Activated CD8-positive, alpha-beta T cell treated with anti-CD3 and anti-CD28 coated beads for 36 hours (primary cell): ENCODE measurements around the gene PKHD1. TPM values are rescaled to one million over a fixed set of nuclear protein-coding genes. Genes with fewer than 3 reads are reported as not detected.

Experiments used
- ATAC-seq: fragments of 200-7000 bp; cut with Tn5 transposase; one replicate; pipeline ENCODE4 v1.10.0; 2021; ENCODE audit warnings: mild to moderate bottlenecking, moderate library complexity
- CTCF ChIA-PET: fragments of 350-600 bp; sonication (Branson Sonifier 250); formaldehyde crosslinking; loops from one replicate; lab custom pipeline; 2021; ENCODE audit warnings: antibody characterized with exemption; lab: Charles Lee
- POLR2A ChIA-PET: fragments of 350-600 bp; sonication (Branson Sonifier 250); formaldehyde crosslinking; loops from one replicate; lab custom pipeline; 2021; ENCODE audit warnings: antibody characterized with exemption; lab: Charles Lee
- DNase-seq: peaks from one replicate; pipeline ENCODE4 v3.0.0-alpha.2; 2020
- H3K27ac Mint-ChIP-seq: one replicate; pipeline ENCODE4 v1.8.0; 2021; ENCODE audit warnings: mild to moderate bottlenecking, mixed read lengths
- H3K27me3 Mint-ChIP-seq: one replicate; pipeline ENCODE4 v1.8.0; 2021; ENCODE audit warnings: mixed read lengths
- H3K36me3 Mint-ChIP-seq: one replicate; pipeline ENCODE4 v1.8.0; 2021; ENCODE audit warnings: low read depth, mixed read lengths
- H3K4me1 Mint-ChIP-seq: one replicate; pipeline ENCODE4 v1.8.0; 2021; ENCODE audit warnings: low read depth, mixed read lengths
- H3K4me3 Mint-ChIP-seq: one replicate; pipeline ENCODE4 v1.8.0; 2021; ENCODE audit warnings: mild to moderate bottlenecking, moderate library complexity, mixed read lengths
- H3K9me3 Mint-ChIP-seq: one replicate; pipeline ENCODE4 v1.8.0; 2021; ENCODE audit warnings: mixed read lengths
- intact Hi-C: fragments of 100-400 bp; cut with micrococcal nuclease; formaldehyde crosslinking; loops from one replicate; pipeline ENCODE4 v1.10.0; 2022
- total RNA-seq, 2 experiments: library from RNA; stranded (reverse); gene quantifications; one replicate each; pipeline ENCODE4 v1.2.3, GENCODE V29; 2021
- TF ChIP-seq, protein P1 (sequence below): fragments of 200-600 bp; IDR thresholded peaks from one replicate; pipeline ENCODE4 v1.8.0; 2022; ENCODE audit warnings: antibody characterized with exemption, mild to moderate bottlenecking

The PKHD1 gene
- total RNA-seq, 2 experiments from 2014 or later: not detected

DNA sequence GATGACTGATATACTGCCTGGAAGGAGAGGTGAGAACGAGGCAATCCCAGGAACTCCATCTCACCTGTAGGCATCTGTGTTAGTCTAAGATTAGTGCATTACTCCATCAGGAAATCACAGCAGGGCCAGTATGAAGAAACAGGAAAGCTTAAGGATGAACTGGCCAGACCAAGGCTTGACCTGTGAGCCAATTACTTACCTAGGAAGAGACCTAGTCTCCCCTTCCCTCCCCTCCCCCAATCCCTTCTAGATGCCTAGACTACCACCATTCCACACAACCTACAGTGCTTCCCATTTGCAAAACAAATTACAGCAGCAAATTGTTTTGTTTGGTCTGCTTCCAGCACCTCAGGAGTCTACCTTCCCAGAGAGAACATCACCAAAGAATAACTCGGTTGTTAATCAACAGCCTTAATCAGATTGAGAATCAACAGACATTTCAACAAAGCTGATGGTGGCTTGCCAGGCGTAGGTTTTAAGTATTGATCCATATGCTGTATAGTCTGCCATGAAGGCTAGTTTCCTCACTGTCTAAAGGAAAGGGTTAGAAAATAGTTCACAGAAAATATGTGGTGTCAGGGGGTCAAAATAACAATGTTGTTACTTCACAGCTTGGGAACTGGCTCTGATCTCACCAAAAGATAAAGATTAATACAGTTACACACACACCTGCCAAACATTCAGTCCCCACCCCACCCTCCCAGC is 10.1 kb downstream of the PKHD1 start:
- ChIA-PET CTCF (interaction anchor here (1.5 to 2.7 kb wide), 3 partner anchors 22 to 29 kb away, joined by 3 to 7 read pairs (median 3); no protein-coding TSS in a partner anchor), POLR2A (no interaction called here)
- Mint-ChIP-seq H3K27me3 (peaks cover 21% of the 10 kb centered on the region), H3K36me3 (no peaks in the 10 kb centered on the region), H3K27ac (no peak overlapping the region), H3K9me3 (no peaks in the 10 kb centered on the region), H3K4me1 (no peaks in the 10 kb centered on the region), H3K4me3 (no peak overlapping the region)
- intact Hi-C loops: no loop called here
- TF ChIP-seq, protein P1, sequence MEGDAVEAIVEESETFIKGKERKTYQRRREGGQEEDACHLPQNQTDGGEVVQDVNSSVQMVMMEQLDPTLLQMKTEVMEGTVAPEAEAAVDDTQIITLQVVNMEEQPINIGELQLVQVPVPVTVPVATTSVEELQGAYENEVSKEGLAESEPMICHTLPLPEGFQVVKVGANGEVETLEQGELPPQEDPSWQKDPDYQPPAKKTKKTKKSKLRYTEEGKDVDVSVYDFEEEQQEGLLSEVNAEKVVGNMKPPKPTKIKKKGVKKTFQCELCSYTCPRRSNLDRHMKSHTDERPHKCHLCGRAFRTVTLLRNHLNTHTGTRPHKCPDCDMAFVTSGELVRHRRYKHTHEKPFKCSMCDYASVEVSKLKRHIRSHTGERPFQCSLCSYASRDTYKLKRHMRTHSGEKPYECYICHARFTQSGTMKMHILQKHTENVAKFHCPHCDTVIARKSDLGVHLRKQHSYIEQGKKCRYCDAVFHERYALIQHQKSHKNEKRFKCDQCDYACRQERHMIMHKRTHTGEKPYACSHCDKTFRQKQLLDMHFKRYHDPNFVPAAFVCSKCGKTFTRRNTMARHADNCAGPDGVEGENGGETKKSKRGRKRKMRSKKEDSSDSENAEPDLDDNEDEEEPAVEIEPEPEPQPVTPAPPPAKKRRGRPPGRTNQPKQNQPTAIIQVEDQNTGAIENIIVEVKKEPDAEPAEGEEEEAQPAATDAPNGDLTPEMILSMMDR: no peak
- DNase-seq (no peak), ATAC-seq (no peak)

DNA sequence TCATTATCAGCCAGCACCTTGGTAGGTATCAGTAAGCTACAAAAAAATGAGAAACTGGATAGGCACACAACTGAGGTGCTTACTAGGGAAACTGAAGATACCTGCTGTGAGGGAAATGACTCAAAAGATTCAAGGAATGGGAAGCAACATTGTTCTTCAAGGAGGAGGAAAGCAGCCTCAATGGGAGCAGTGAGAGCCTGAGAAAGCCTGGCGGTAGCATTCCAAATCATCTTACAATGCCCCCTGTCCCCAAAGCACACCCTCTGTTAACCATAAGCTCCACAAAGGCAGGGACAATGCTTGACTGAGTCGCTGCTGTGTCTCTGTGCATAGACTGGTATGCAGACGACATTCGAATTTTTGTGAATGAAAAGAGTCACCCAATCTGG is 10.6 kb downstream of the PKHD1 start:
- ATAC-seq (no peak), DNase-seq (no peak)
- TF ChIP-seq, protein P1: no peak
- ChIA-PET POLR2A (no interaction called here), CTCF (interaction anchor here (1.5 to 2.7 kb wide), 3 partner anchors 22 to 29 kb away, joined by 3 to 7 read pairs (median 3); no protein-coding TSS in a partner anchor)
- H3K9me3 Mint-ChIP-seq: no peaks in the 10 kb centered on the region
- intact Hi-C loops: no loop called here
- no peaks in the 10 kb centered on the region for H3K36me3 Mint-ChIP-seq
- no peaks in the 10 kb centered on the region for H3K4me1 Mint-ChIP-seq
- H3K27me3 Mint-ChIP-seq: peaks cover 27% of the 10 kb centered on the region
- H3K4me3 Mint-ChIP-seq: no peak overlapping the region
- H3K27ac Mint-ChIP-seq: no peak overlapping the region

DNA sequence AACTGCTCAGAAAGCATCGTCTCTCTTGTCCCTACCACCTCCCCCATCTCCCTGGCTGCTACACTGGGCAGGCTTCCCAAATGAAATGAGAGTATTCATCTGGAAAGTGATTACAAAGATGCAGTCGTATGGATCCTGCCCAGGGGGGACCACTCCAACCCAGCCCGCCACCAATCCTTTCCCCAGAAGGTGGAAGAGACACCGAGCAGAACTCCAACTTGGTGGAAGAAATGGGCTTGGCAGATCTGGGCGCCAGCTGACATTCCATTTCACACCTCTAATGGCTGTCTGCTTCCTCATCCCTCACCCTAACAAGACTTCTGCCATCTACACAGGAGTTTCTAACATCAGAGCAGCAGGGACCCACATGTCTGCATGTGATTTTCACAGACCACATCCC is 12.7 kb downstream of the PKHD1 start:
- TF ChIP-seq, protein P1: no peak
- intact Hi-C loops: no loop called here
- Mint-ChIP-seq H3K9me3 (no peaks in the 10 kb centered on the region), H3K4me1 (no peaks in the 10 kb centered on the region), H3K36me3 (no peaks in the 10 kb centered on the region), H3K27ac (no peak overlapping the region), H3K27me3 (peaks cover 25% of the 10 kb centered on the region), H3K4me3 (no peak overlapping the region)
- POLR2A ChIA-PET: no interaction called here
- DNase-seq (no peak), ATAC-seq (no peak)
- CTCF ChIA-PET: interaction anchor here (0.9 kb wide), 1 partner anchor 13 kb away, joined by 3 read pairs; no protein-coding TSS in a partner anchor

DNA sequence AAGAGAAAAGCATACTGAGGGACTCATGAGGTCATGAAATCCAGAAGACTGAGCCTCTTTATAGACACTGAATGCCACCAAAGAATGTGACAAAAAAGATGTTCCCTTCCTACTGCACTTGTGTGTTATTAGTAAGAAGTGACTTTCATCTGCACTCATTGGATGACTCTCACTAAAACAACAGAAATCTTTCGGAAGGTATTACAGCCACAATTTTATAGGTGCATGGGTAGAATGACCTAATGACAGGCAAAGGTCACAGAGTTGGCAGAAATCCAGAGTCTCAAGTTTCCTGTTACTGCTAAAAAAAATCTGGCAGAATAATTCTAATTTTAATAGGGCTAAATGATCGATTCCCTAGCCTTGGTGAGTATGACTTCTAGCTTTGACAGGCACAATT is 13.3 kb downstream of the PKHD1 start:
- no peak for ATAC-seq
- Mint-ChIP-seq H3K4me3 (no peak overlapping the region), H3K27ac (no peak overlapping the region), H3K9me3 (no peaks in the 10 kb centered on the region), H3K4me1 (no peaks in the 10 kb centered on the region), H3K36me3 (no peaks in the 10 kb centered on the region), H3K27me3 (peaks cover 24% of the 10 kb centered on the region)
- TF ChIP-seq, protein P1: no peak
- DNase-seq: no peak
- ChIA-PET POLR2A (no interaction called here), CTCF (interaction anchor here (2.9 kb wide), 1 partner anchor 11 kb away, joined by 12 read pairs; no protein-coding TSS in a partner anchor)
- intact Hi-C loops: no loop called here

DNA sequence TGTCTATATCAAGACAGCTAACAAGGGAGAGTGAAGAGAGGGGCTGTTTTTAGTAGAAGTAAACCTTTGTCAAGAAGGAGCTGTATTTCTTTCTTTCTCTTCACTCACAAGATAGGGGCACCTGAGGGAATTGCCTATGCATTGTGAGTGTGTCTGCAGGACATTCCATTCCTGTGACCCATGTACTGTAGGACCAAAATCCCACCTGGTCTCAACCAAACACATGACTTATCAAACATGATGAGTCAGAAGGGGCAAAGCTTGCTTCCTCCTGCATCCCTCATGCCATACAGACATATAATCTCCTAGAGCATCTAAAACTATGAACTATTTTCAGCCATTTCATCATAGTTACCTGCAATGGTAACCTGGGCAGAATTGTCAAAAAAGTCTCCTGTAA is 21.8 kb downstream of the PKHD1 start:
- CTCF ChIA-PET: no interaction called here
- H3K27me3 Mint-ChIP-seq: peaks cover 2% of the 10 kb centered on the region
- intact Hi-C loops: no loop called here
- H3K9me3 Mint-ChIP-seq: no peaks in the 10 kb centered on the region
- no peak overlapping the region for H3K27ac Mint-ChIP-seq
- POLR2A ChIA-PET: no interaction called here
- no peaks in the 10 kb centered on the region for H3K36me3 Mint-ChIP-seq
- ATAC-seq (no peak), DNase-seq (no peak)
- peaks cover 13% of the 10 kb centered on the region for H3K4me1 Mint-ChIP-seq
- no peak overlapping the region for H3K4me3 Mint-ChIP-seq
- TF ChIP-seq, protein P1: no peak
